K562 (cell line): Measurements from ENCODE around the gene CARMIL1. TPM values are rescaled to one million over a fixed set of nuclear protein-coding genes. Genes with fewer than 3 reads are reported as not detected.

Experiments
- ATAC-seq: fragments of 200-7000 bp; cut with Tn5 transposase; 3 replicates; pipeline ENCODE4 v1.9.1; 2020; ENCODE audit warnings: moderate library complexity
- BruUV-seq: library from RNA; stranded (reverse); fragments of 400-500 nt; replicated peaks from 2 replicates; lab custom pipeline; 2021; lab: Mats Ljungman, UMichigan
- CTCF ChIA-PET: fragments of 300-600 bp; formaldehyde crosslinking; extraction: SDS; loops from one replicate; lab custom pipeline; 2021; ENCODE audit warnings: low intra/inter-chr PET ratio; lab: Yijun Ruan, JAX
- POLR2A ChIA-PET: fragments of 300-600, 350-650 bp; sonication (Branson Sonifier 250); formaldehyde crosslinking; extraction: SDS; loops from one replicate; lab custom pipeline; 2021; ENCODE audit warnings: antibody characterized with exemption, inconsistent platforms; lab: Yijun Ruan, JAX
- DNase-seq, 4 experiments: peaks; one replicate each; pipeline versions ENCODE4 v3.0.0 to v3.0.0-alpha.2; 2011 to 2018; ENCODE audit warnings: low spot score in 3 of 4, mixed read lengths in 3 of 4; ENCODE audit errors: extremely low read depth in 1 of 4
- FAIRE-seq: peaks from 2 replicates; lab custom pipeline; 2011; peaks lifted over from hg19 to GRCh38; lab: Jason Lieb, UNC
- H2AFZ ChIP-seq: 2 replicates; pipeline ENCODE4 v1.6.0; 2011; ENCODE audit warnings: low read depth, low read length, control low read depth, inconsistent platforms
- H3K27ac ChIP-seq: fragments of 200-600 bp; 3 replicates; pipeline ENCODE4 v1.8.0; 2011; ENCODE audit warnings: low read depth, mild to moderate bottlenecking, control low read depth, inconsistent platforms, low read length, moderate library complexity, mixed read lengths; ENCODE audit errors: extremely low read depth
- H3K27me3 ChIP-seq, 2 experiments: fragments of 300-600 bp in 1 of 2; 2 replicates in 1 of 2; 3 replicates in 1 of 2; pipeline versions ENCODE4 v1.6.0 to v1.8.0; 2011; ENCODE audit warnings: inconsistent platforms in 2 of 2, low read length in 2 of 2, mild to moderate bottlenecking in 1 of 2, mixed read lengths in 1 of 2, moderate library complexity in 1 of 2; ENCODE audit not compliant: control insufficient read depth in 2 of 2, insufficient read depth in 2 of 2
- H3K36me3 ChIP-seq: fragments of 300-600 bp; 3 replicates; pipeline ENCODE4 v1.8.0; 2011; ENCODE audit warnings: mild to moderate bottlenecking, low read length, inconsistent platforms; ENCODE audit not compliant: control insufficient read depth, insufficient read depth
- H3K4me1 ChIP-seq, 2 experiments: fragments of 200-600 bp in 1 of 2; replicated peaks in 1 of 2; 2 replicates in 1 of 2; 3 replicates in 1 of 2; pipeline versions ENCODE4 v1.5.1 to v1.8.0; 2011; ENCODE audit warnings: inconsistent platforms in 2 of 2, low read length in 2 of 2, mild to moderate bottlenecking in 1 of 2, mixed read lengths in 1 of 2, moderate library complexity in 1 of 2; ENCODE audit not compliant: control insufficient read depth in 2 of 2, insufficient read depth in 2 of 2
- H3K4me2 ChIP-seq: 2 replicates; pipeline ENCODE4 v1.6.1; 2011; ENCODE audit warnings: low read length, control low read depth, inconsistent platforms, mixed read lengths; ENCODE audit not compliant: insufficient read depth
- H3K4me3 ChIP-seq: fragments of 200-600 bp; sonication (generic), shearing (Covaris generic); 2 replicates; pipeline ENCODE4 v1.5.1; 2016; ENCODE audit warnings: control low read depth, inconsistent platforms
- H3K79me2 ChIP-seq: fragments of 200-600 bp; 3 replicates; pipeline ENCODE4 v1.8.0; 2011; ENCODE audit warnings: low read length, inconsistent platforms; ENCODE audit not compliant: control insufficient read depth, insufficient read depth
- H3K9ac ChIP-seq, 2 experiments: 2 replicates each; pipeline versions ENCODE4 v1.6.0 to v1.6.1; 2011; ENCODE audit warnings: low read depth in 2 of 2, low read length in 2 of 2, control low read depth in 1 of 2, inconsistent platforms in 1 of 2, mild to moderate bottlenecking in 1 of 2, mixed read lengths in 1 of 2; ENCODE audit not compliant: insufficient read depth in 1 of 2
- H3K9me1 ChIP-seq: one replicate; pipeline ENCODE4 v1.6.0; 2011; ENCODE audit warnings: inconsistent platforms, mild to moderate bottlenecking, low read length, moderate library complexity; ENCODE audit not compliant: control insufficient read depth, insufficient read depth
- H3K9me3 ChIP-seq: replicated peaks from 2 replicates; pipeline ENCODE4 v1.5.1; 2011; ENCODE audit warnings: low read depth, low read length, inconsistent platforms; ENCODE audit not compliant: control insufficient read depth, insufficient read depth
- H4K20me1 ChIP-seq: replicated peaks from 2 replicates; pipeline ENCODE4 v1.6.1; 2011; ENCODE audit warnings: low read length, inconsistent platforms, mixed read lengths; ENCODE audit not compliant: control insufficient read depth, insufficient read depth
- CHAMP1 ChIP-seq: fragments of 450-650 bp; IDR thresholded peaks from 2 replicates; pipeline ENCODE4 v1.6.1; 2016; ENCODE audit warnings: mild to moderate bottlenecking
- HCFC1 ChIP-seq: IDR thresholded peaks from 2 replicates; pipeline ENCODE4 v1.6.1; 2012; ENCODE audit warnings: low read depth, low read length, improper control_type of control experiment
- HDAC3 ChIP-seq: fragments of 450-650 bp; IDR thresholded peaks from 2 replicates; pipeline ENCODE4 v1.6.1; 2018; ENCODE audit warnings: borderline replicate concordance, mild to moderate bottlenecking, moderate library complexity; ENCODE audit not compliant: partially characterized antibody
- KDM1A ChIP-seq, 2 experiments: fragments of 450-650 bp; IDR thresholded peaks; 2 replicates each; pipeline ENCODE4 v1.6.1; 2016; ENCODE audit warnings: mild to moderate bottlenecking in 2 of 2
- PCBP1 ChIP-seq: fragments of 200-400 bp; formaldehyde crosslinking; IDR thresholded peaks from 2 replicates; pipeline ENCODE4 v1.6.1; 2018; ENCODE audit warnings: mild to moderate bottlenecking, low read depth, low read length; ENCODE audit not compliant: poor library complexity, severe bottlenecking
- POLR2G ChIP-seq: fragments of 200-400 bp; formaldehyde crosslinking; IDR thresholded peaks from 2 replicates; pipeline ENCODE4 v1.6.1; 2017; ENCODE audit warnings: low read depth, mild to moderate bottlenecking, antibody characterized with exemption, low read length, moderate library complexity
- WGBS: fragments of 100-300 bp; shearing (Covaris generic); methylation state at CpG from one replicate; pipeline ENCODE4 v1.1.6; 2016; ENCODE audit warnings: low coverage, mixed read lengths; ENCODE audit not compliant: insufficient coverage; ENCODE audit errors: missing lambda C conversion rate; 5-methylcytosine and 5-hydroxymethylcytosine counted together
- in situ Hi-C: fragments of 300-500 bp; cut with MboI; formaldehyde crosslinking; loops from 4 replicates; pipeline ENCODE4 v1.15.0; 2018; ENCODE audit warnings: inconsistent platforms, mixed read lengths
- intact Hi-C: fragments of 100-400 bp; cut with micrococcal nuclease; formaldehyde crosslinking; loops from 2 replicates; pipeline ENCODE4 v1.14.2; 2022
- polyA plus RNA-seq, 8 experiments: library from polyadenylated mRNA; depleted of rRNA in 4 of 8; stranded (reverse) in 5 of 8; unstranded in 3 of 8; fragments of >200 nt; fragmentation: Nextera tagmentation in 2 of 8; fragmentation: Illumina TruSeq in 1 of 8; extraction: Ambion mirVana in 2 of 8; extraction: Trizol in 1 of 8; gene quantifications; 2 replicates each; pipeline versions ENCODE4 v1.2.1 to v1.2.3, GENCODE V29; 2011 to 2014; ENCODE audit warnings: inconsistent platforms in 1 of 8, missing spikeins in 1 of 8
- total RNA-seq, 7 experiments: library from RNA; depleted of rRNA in 6 of 7; stranded (reverse); fragments of >200 nt in 6 of 7; fragmentation: Illumina TruSeq in 2 of 7; extraction: Trizol in 2 of 7; gene quantifications; 2 replicates each; pipeline versions ENCODE4 v1.2.1 to v1.2.3, GENCODE V29; 2011 to 2021; ENCODE audit warnings: low replicate concordance in 1 of 7

Gene CARMIL1
- total and polyA plus RNA-seq, 9 of the 15 experiments (the other 6 are each of a cell fraction or from before 2014, with no cell fraction given) = 0.04 to 0.32 (median 0.10) TPM; not detected in 1

GRCh38 chr6:25387483-25387882, 108.3 kb downstream of the CARMIL1 start:
- Histone ChIP-seq H4K20me1 (no peaks in the 10 kb centered on the region), H3K4me3 (no peak overlapping the region), H3K27me3 (0 out of 5 replicates have a peak, but pooled peaks cover 0 to 4% of the 10 kb centered on the region in 2 experiments), H3K36me3 (no peaks in the 10 kb centered on the region), H3K4me1 (no peaks in the 10 kb centered on the region), H3K79me2 (no peaks in the 10 kb centered on the region), H3K9me1 (no peaks in the 10 kb centered on the region), H3K4me2 (no peak overlapping the region), H3K27ac (no peak overlapping the region), H2AFZ (no peak overlapping the region), H3K9ac (no peak overlapping the region), H3K9me3 (no peaks in the 10 kb centered on the region)
- CTCF ChIA-PET = no interaction called here
- 3% methylated on average over 2 of the region's 2 CpGs for WGBS
- no peak for FAIRE-seq
- in situ Hi-C loops = no loop called here
- POLR2A ChIA-PET = no interaction called here
- no peak for ATAC-seq
- no peak for DNase-seq
- no peak for TF ChIP-seq CHAMP1
- no peak for TF ChIP-seq KDM1A (IDR thresholded peaks at IDR 0.05)
- no peak for TF ChIP-seq POLR2G
- no peak for TF ChIP-seq PCBP1
- no peak for TF ChIP-seq HCFC1
- TF ChIP-seq HDAC3 = no peak
- BruUV-seq = no TSS peak
- intact Hi-C loops = no loop called here
